ENCODE data around the gene KDM4D. TPM values are rescaled to one million over a fixed set of nuclear protein-coding genes. Genes with fewer than 3 reads are reported as not detected.
"Not testable (repeated sequence)": the region's sequence is repeated elsewhere in the genome, so short reads cannot be mapped to it uniquely, and the experiment has no call there.

Gene KDM4D
- total RNA-seq, 1 donor = 0.72 TPM

- Histone ChIP-seq H3K36me3 (ENCODE audit: insufficient read depth, low read length) (no peaks in the 10 kb centered on the region), H3K9me3 (ENCODE audit: low read depth, low read length) (no peaks in the 10 kb centered on the region), H3K27ac (ENCODE audit: low read depth, low read length) (no peak within 1 kb of the TSS), H4K20me1 (ENCODE audit: insufficient read depth, low read length) (no peaks in the 10 kb centered on the region), H3K4me1 (ENCODE audit: insufficient read depth, low read length) (no peaks in the 10 kb centered on the region), H2AFZ (ENCODE audit: low read length) (no peak within 1 kb of the TSS), H3K4me3 (ENCODE audit: insufficient read depth, low read length) (no peak within 1 kb of the TSS), H3K4me2 (ENCODE audit: insufficient read depth, low read length) (no peak within 1 kb of the TSS), H3K79me2 (ENCODE audit: insufficient read depth, low read length) (no peaks in the 10 kb centered on the region), H3K27me3 (ENCODE audit: insufficient read depth, low read length) (no peaks in the 10 kb centered on the region)
- TF ChIP-seq, protein P1, sequence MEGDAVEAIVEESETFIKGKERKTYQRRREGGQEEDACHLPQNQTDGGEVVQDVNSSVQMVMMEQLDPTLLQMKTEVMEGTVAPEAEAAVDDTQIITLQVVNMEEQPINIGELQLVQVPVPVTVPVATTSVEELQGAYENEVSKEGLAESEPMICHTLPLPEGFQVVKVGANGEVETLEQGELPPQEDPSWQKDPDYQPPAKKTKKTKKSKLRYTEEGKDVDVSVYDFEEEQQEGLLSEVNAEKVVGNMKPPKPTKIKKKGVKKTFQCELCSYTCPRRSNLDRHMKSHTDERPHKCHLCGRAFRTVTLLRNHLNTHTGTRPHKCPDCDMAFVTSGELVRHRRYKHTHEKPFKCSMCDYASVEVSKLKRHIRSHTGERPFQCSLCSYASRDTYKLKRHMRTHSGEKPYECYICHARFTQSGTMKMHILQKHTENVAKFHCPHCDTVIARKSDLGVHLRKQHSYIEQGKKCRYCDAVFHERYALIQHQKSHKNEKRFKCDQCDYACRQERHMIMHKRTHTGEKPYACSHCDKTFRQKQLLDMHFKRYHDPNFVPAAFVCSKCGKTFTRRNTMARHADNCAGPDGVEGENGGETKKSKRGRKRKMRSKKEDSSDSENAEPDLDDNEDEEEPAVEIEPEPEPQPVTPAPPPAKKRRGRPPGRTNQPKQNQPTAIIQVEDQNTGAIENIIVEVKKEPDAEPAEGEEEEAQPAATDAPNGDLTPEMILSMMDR (IDR thresholded peaks at IDR 0.05; ENCODE audit: extremely low read depth, low read depth, low read length) = no peak
- no peak for DNase-seq (ENCODE audit: insufficient read length, low spot score, missing footprints)
Measured at GRCh38 chr11:95024958-95025357, 51.4 kb downstream of the KDM4D start, which contains the start of gene KDM4E. KDM4E (plus strand) TSS chr11:95025258; CDS start chr11:95025558, 300 bp downstream.

GRCh38 chr11:95025594-95025993, 52.1 kb downstream of the KDM4D start:
- not testable (repeated sequence) for H3K36me3 ChIP-seq (ENCODE audit: insufficient read depth, low read length); DNase-seq (ENCODE audit: insufficient read length, low spot score, missing footprints); H3K27me3 ChIP-seq (ENCODE audit: insufficient read depth, low read length); H3K9me3 ChIP-seq (ENCODE audit: low read depth, low read length); H3K79me2 ChIP-seq (ENCODE audit: insufficient read depth, low read length); H3K27ac ChIP-seq (ENCODE audit: low read depth, low read length); H3K4me3 ChIP-seq (ENCODE audit: insufficient read depth, low read length); H2AFZ ChIP-seq (ENCODE audit: low read length); H4K20me1 ChIP-seq (ENCODE audit: insufficient read depth, low read length); H3K4me1 ChIP-seq (ENCODE audit: insufficient read depth, low read length); H3K4me2 ChIP-seq (ENCODE audit: insufficient read depth, low read length)

DNA sequence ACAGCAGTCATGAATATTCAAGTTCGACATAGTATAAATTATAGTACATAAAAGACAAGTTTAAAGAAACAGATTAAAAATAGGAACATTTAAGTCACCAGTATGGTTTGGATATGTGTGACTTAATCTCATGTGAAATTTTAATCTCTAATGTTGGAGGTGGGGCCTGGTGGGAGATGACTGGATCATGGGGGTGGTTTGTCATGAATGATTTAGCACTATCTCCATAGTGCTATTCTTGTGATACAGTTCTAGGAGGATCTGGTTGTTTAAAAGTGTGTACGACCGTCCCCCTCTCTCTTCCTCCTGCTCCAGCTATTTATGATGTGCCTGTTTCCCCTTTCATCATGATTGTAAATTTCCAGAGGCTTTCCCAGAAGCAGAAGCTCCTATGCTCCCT, 54.8 kb downstream of the KDM4D start:
- no peak overlapping the region for H3K27ac ChIP-seq (ENCODE audit: low read depth, low read length)
- no peaks in the 10 kb centered on the region for H3K27me3 ChIP-seq (ENCODE audit: insufficient read depth, low read length)
- H3K36me3 ChIP-seq (ENCODE audit: insufficient read depth, low read length) = no peaks in the 10 kb centered on the region
- TF ChIP-seq, protein P1 (IDR thresholded peaks at IDR 0.05; ENCODE audit: extremely low read depth, low read depth, low read length) = no peak
- H3K9me3 ChIP-seq (ENCODE audit: low read depth, low read length) = no peaks in the 10 kb centered on the region
- no peaks in the 10 kb centered on the region for H3K79me2 ChIP-seq (ENCODE audit: insufficient read depth, low read length)
- DNase-seq (ENCODE audit: insufficient read length, low spot score, missing footprints) = no peak
- H4K20me1 ChIP-seq (ENCODE audit: insufficient read depth, low read length) = no peaks in the 10 kb centered on the region
- H3K4me3 ChIP-seq (ENCODE audit: insufficient read depth, low read length) = no peak overlapping the region
- H3K4me1 ChIP-seq (ENCODE audit: insufficient read depth, low read length) = no peaks in the 10 kb centered on the region
- H2AFZ ChIP-seq (ENCODE audit: low read length) = no peak overlapping the region
- no peak overlapping the region for H3K4me2 ChIP-seq (ENCODE audit: insufficient read depth, low read length)

DNA sequence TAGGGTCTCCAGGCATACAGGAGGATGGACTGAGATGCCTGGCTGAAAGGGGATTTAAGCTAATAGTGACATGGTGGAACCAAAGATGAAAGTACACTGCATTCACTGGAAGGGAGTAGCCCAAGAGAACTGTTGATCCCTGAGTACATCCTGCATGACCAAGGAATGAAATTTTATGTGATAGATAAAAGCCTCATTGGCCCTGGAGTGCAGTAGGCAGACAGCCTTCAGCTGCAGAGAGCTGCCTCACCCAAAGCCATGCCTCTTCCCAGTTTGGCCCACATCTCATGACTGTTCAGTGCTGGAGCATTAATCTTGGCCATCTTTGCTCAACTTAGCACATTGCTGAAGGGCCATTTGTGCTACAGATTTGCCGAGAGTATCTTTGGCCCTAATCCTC, 59.5 kb downstream of the KDM4D start:
- no peaks in the 10 kb centered on the region for H3K4me1 ChIP-seq (ENCODE audit: insufficient read depth, low read length)
- DNase-seq (ENCODE audit: insufficient read length, low spot score, missing footprints) = no peak
- H3K27me3 ChIP-seq (ENCODE audit: insufficient read depth, low read length) = no peaks in the 10 kb centered on the region
- H3K79me2 ChIP-seq (ENCODE audit: insufficient read depth, low read length) = no peaks in the 10 kb centered on the region
- no peaks in the 10 kb centered on the region for H4K20me1 ChIP-seq (ENCODE audit: insufficient read depth, low read length)
- H3K36me3 ChIP-seq (ENCODE audit: insufficient read depth, low read length) = no peaks in the 10 kb centered on the region
- no peak overlapping the region for H3K4me2 ChIP-seq (ENCODE audit: insufficient read depth, low read length)
- H3K27ac ChIP-seq (ENCODE audit: low read depth, low read length) = no peak overlapping the region
- no peak overlapping the region for H2AFZ ChIP-seq (ENCODE audit: low read length)
- TF ChIP-seq, protein P1 (IDR thresholded peaks at IDR 0.05; ENCODE audit: extremely low read depth, low read depth, low read length) = no peak
- H3K4me3 ChIP-seq (ENCODE audit: insufficient read depth, low read length) = no peak overlapping the region
- H3K9me3 ChIP-seq (ENCODE audit: low read depth, low read length) = no peaks in the 10 kb centered on the region

All from osteoblast (primary cell).